Neural cell (in vitro differentiated cells): Measurements from ENCODE around the gene AVL9. TPM values are rescaled to one million over a fixed set of nuclear protein-coding genes. Genes with fewer than 3 reads are reported as not detected.

Experiments used
- H2AFZ ChIP-seq: fragments of 200-600, 300-800 bp; sonication (generic), shearing (Covaris generic); 2 replicates; pipeline ENCODE4 v1.6.0; 2014; ENCODE audit warnings: low read depth, mild to moderate bottlenecking, antibody characterized with exemption, low read length, moderate library complexity
- H3F3A ChIP-seq: fragments of 200-600 bp; shearing (Covaris generic); 2 replicates; pipeline ENCODE4 v1.6.1; 2016; ENCODE audit warnings: mild to moderate bottlenecking, moderate library complexity, mixed read lengths, antibody characterized with exemption, low read length; ENCODE audit not compliant: insufficient read depth, poor library complexity, severe bottlenecking
- H3K27ac ChIP-seq: fragments of 200-600, 300-800 bp; sonication (generic), shearing (Covaris generic); 2 replicates; pipeline ENCODE4 v1.5.1; 2014; ENCODE audit warnings: mild to moderate bottlenecking, low read length, moderate library complexity
- H3K27me3 ChIP-seq: fragments of 300-800, 200-600 bp; sonication (generic), shearing (Covaris generic); 2 replicates; pipeline ENCODE4 v1.6.0; 2014; ENCODE audit warnings: mild to moderate bottlenecking, low read depth, low read length, moderate library complexity; ENCODE audit not compliant: insufficient read depth
- H3K36me3 ChIP-seq: fragments of 300-800, 200-600 bp; sonication (generic), shearing (Covaris generic); 2 replicates; pipeline ENCODE4 v1.5.1; 2014; ENCODE audit warnings: mild to moderate bottlenecking, antibody characterized with exemption, low read length, moderate library complexity; ENCODE audit not compliant: insufficient read depth
- H3K4me2 ChIP-seq: fragments of 300-800, 200-600 bp; sonication (generic), shearing (Covaris generic); 2 replicates; pipeline ENCODE4 v1.6.0; 2014; ENCODE audit warnings: mild to moderate bottlenecking, low read length
- H3K4me3 ChIP-seq: fragments of 300-800, 200-600 bp; sonication (generic), shearing (Covaris generic); 2 replicates; pipeline ENCODE4 v1.5.1; 2014; ENCODE audit warnings: mild to moderate bottlenecking, low read length, moderate library complexity
- H3K79me2 ChIP-seq: fragments of 200-600 bp; shearing (Covaris generic); replicated peaks from 2 replicates; pipeline ENCODE4 v1.6.0; 2014; ENCODE audit warnings: mild to moderate bottlenecking, low read length, moderate library complexity; ENCODE audit not compliant: insufficient read depth
- H3K9ac ChIP-seq: fragments of 300-800, 200-600 bp; sonication (generic), shearing (Covaris generic); 2 replicates; pipeline ENCODE4 v1.6.1; 2016; ENCODE audit warnings: mild to moderate bottlenecking, low read length, mixed read lengths
- H3K9me2 ChIP-seq: fragments of 200-600 bp; shearing (Covaris generic); 2 replicates; pipeline ENCODE4 v1.6.1; 2016; ENCODE audit warnings: mild to moderate bottlenecking, low read length, mixed read lengths; ENCODE audit not compliant: insufficient read depth
- H3K9me3 ChIP-seq: fragments of 200-600, 300-800 bp; sonication (generic), shearing (Covaris generic); 2 replicates; pipeline ENCODE4 v1.6.1; 2016; ENCODE audit warnings: mild to moderate bottlenecking, mixed run types, low read length, moderate library complexity, mixed read lengths
- H4K20me1 ChIP-seq: fragments of 200-600 bp; shearing (Covaris generic); 2 replicates; pipeline ENCODE4 v1.6.1; 2016; ENCODE audit warnings: mild to moderate bottlenecking, mixed run types; ENCODE audit not compliant: insufficient read depth
- CTCF ChIP-seq: fragments of 450-650 bp; IDR thresholded peaks from 2 replicates; pipeline ENCODE4 v1.5.1; 2014; ENCODE audit warnings: antibody characterized with exemption, mild to moderate bottlenecking, moderate library complexity; ENCODE audit not compliant: poor library complexity, severe bottlenecking
- EP300 ChIP-seq: fragments of 450-650 bp; conservative IDR thresholded peaks from 2 replicates; pipeline ENCODE4 v1.6.1; 2014; ENCODE audit warnings: antibody characterized with exemption, mild to moderate bottlenecking, moderate library complexity; ENCODE audit not compliant: poor library complexity, severe bottlenecking
- EZH2 ChIP-seq: fragments of 200-600, 300-800 bp; shearing (Covaris generic), sonication (generic); IDR thresholded peaks from 2 replicates; pipeline ENCODE4 v1.6.1; 2014; ENCODE audit warnings: antibody characterized with exemption, low read length, borderline replicate concordance, mild to moderate bottlenecking; ENCODE audit not compliant: insufficient read depth, poor library complexity, severe bottlenecking
- MXI1 ChIP-seq: fragments of 450-650 bp; conservative IDR thresholded peaks from 2 replicates; pipeline ENCODE4 v1.6.1; 2014; ENCODE audit warnings: antibody characterized with exemption, mild to moderate bottlenecking; ENCODE audit not compliant: poor library complexity, severe bottlenecking
- POLR2AphosphoS5 ChIP-seq: IDR thresholded peaks from 2 replicates; pipeline ENCODE4 v1.6.1; 2012
- RAD21 ChIP-seq: fragments of 450-650 bp; conservative IDR thresholded peaks from 2 replicates; pipeline ENCODE4 v1.6.1; 2014; ENCODE audit warnings: antibody characterized with exemption, mild to moderate bottlenecking, moderate library complexity
- SMC3 ChIP-seq: fragments of 450-650 bp; conservative IDR thresholded peaks from 2 replicates; pipeline ENCODE4 v1.6.1; 2014; ENCODE audit warnings: antibody characterized with exemption, mild to moderate bottlenecking, moderate library complexity; ENCODE audit not compliant: poor library complexity
- TAF1 ChIP-seq: IDR thresholded peaks from 2 replicates; pipeline ENCODE4 v1.6.1; 2012; ENCODE audit warnings: low read depth
- polyA plus RNA-seq: library from polyadenylated mRNA; depleted of rRNA; stranded (reverse); fragments of >200 nt; gene quantifications from 2 replicates; pipeline ENCODE4 v1.2.3, GENCODE V29; 2014
- TF ChIP-seq, protein P1 (sequence below): IDR thresholded peaks from 2 replicates; pipeline ENCODE4 v1.6.1; 2012; ENCODE audit warnings: borderline replicate concordance

The AVL9 gene
- polyA plus RNA-seq, 1 donor from 2014 or later: 47.2 TPM

- Histone ChIP-seq H3K9ac (no peak overlapping the region), H3K4me2 (no peak overlapping the region), H2AFZ (no peak overlapping the region), H3K79me2 (no peaks in the 10 kb centered on the region), H3K36me3 (peaks cover 9% of the 10 kb centered on the region), H3K27ac (no peak overlapping the region), H3F3A (no peaks in the 10 kb centered on the region), H3K4me3 (no peak overlapping the region), H3K9me3 (no peaks in the 10 kb centered on the region), H4K20me1 (no peaks in the 10 kb centered on the region), H3K9me2 (no peaks in the 10 kb centered on the region), H3K27me3 (no peaks in the 10 kb centered on the region)
- TF ChIP-seq EP300: no peak
- TF ChIP-seq CTCF: no peak
- TF ChIP-seq TAF1: no peak
- no peak for TF ChIP-seq SMC3
- no peak for TF ChIP-seq EZH2
- TF ChIP-seq RAD21: no peak
- TF ChIP-seq MXI1: no peak
- TF ChIP-seq, protein P1, sequence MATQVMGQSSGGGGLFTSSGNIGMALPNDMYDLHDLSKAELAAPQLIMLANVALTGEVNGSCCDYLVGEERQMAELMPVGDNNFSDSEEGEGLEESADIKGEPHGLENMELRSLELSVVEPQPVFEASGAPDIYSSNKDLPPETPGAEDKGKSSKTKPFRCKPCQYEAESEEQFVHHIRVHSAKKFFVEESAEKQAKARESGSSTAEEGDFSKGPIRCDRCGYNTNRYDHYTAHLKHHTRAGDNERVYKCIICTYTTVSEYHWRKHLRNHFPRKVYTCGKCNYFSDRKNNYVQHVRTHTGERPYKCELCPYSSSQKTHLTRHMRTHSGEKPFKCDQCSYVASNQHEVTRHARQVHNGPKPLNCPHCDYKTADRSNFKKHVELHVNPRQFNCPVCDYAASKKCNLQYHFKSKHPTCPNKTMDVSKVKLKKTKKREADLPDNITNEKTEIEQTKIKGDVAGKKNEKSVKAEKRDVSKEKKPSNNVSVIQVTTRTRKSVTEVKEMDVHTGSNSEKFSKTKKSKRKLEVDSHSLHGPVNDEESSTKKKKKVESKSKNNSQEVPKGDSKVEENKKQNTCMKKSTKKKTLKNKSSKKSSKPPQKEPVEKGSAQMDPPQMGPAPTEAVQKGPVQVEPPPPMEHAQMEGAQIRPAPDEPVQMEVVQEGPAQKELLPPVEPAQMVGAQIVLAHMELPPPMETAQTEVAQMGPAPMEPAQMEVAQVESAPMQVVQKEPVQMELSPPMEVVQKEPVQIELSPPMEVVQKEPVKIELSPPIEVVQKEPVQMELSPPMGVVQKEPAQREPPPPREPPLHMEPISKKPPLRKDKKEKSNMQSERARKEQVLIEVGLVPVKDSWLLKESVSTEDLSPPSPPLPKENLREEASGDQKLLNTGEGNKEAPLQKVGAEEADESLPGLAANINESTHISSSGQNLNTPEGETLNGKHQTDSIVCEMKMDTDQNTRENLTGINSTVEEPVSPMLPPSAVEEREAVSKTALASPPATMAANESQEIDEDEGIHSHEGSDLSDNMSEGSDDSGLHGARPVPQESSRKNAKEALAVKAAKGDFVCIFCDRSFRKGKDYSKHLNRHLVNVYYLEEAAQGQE: no peak
- no peak for TF ChIP-seq POLR2AphosphoS5
Observed at GRCh38 chr7:32586291-32587221, 91.3 kb downstream of the AVL9 start.

DNA sequence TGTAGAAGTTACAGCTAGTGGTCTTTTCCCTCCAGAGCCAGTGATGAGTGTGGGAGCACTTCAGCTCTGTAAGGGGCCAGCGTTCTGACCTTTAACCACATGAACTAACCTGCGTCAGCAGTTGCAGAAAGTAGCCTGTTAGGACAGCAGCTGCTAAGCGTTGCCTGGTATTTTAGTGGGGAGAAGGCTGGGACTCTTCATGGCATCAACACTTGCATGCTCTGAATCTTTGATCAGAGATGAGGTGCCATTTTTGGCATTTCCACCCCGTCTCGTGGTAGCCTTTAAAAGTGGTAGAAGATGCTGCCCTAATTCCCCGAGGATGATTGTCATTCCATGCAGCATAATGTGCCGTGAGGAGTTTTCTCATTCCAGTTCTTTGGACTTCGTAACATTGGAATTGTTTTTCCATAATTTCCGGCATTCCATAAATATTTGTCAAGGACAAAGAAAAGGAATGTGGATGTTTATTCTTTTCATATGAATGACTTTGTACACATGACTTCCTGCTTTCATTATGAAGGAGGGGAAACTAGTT is 92.2 kb downstream of the AVL9 start:
- Histone ChIP-seq H3K4me3 (no peak overlapping the region), H4K20me1 (no peaks in the 10 kb centered on the region), H3K79me2 (no peaks in the 10 kb centered on the region), H3K27ac (no peak overlapping the region), H3K27me3 (no peaks in the 10 kb centered on the region), H2AFZ (no peak overlapping the region), H3F3A (no peaks in the 10 kb centered on the region), H3K4me2 (no peak overlapping the region), H3K9ac (no peak overlapping the region), H3K9me2 (no peaks in the 10 kb centered on the region), H3K9me3 (no peaks in the 10 kb centered on the region), H3K36me3 (peaks cover 9% of the 10 kb centered on the region)
- TF ChIP-seq TAF1 (no peak), MXI1 (no peak), RAD21 (no peak), EZH2 (no peak), SMC3 (no peak)
